Measurements from ENCODE around the gene ZNF423. TPM values are rescaled to one million over a fixed set of nuclear protein-coding genes. Genes with fewer than 3 reads are reported as not detected.

Gene ZNF423
- total RNA-seq, 1 experiment from 2014 or later: 11.1 TPM

DNA sequence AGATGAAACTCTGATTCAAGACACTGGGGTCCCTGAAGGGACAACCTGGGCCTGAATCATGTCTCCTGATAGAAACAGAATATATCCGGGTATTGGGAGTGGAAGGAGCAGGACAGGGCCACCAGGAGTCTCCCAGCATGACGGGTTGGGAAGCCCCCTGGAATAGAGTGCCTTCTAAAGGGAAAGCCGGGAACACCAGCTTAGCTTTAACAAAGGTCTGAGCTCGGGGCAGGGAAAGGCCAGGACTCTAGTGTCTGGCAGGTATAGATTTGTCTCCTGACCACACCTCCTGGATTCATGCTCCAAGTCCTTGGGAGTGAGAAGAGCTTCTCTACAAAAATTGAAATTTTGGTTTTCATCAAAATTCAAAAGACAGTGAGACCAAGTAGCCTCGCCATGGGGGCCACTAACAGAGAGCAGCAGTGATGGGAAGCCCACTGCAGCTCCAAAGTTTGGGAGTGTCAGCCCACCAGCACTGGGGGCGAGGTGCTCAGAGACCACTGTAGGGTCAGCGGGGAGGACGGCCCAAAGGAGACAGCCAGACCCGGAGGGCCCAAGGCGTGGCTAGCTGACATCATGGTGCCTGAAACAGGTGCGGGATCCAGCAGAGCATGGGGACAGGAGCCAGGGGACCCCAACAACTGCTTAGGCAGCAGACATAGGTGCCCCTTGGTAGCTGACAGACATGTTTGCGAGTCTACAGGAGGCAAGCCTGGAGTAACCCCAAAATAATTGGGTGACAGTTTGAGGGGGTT is 401.3 kb downstream of the ZNF423 start:
- no peak for DNase-seq (ENCODE audit: low spot score)
- no peak for TF ChIP-seq EZH2 (IDR thresholded peaks at IDR 0.05; ENCODE audit: borderline replicate concordance, low read depth, low read length, poor library complexity, severe bottlenecking)
- TF ChIP-seq, protein P1, sequence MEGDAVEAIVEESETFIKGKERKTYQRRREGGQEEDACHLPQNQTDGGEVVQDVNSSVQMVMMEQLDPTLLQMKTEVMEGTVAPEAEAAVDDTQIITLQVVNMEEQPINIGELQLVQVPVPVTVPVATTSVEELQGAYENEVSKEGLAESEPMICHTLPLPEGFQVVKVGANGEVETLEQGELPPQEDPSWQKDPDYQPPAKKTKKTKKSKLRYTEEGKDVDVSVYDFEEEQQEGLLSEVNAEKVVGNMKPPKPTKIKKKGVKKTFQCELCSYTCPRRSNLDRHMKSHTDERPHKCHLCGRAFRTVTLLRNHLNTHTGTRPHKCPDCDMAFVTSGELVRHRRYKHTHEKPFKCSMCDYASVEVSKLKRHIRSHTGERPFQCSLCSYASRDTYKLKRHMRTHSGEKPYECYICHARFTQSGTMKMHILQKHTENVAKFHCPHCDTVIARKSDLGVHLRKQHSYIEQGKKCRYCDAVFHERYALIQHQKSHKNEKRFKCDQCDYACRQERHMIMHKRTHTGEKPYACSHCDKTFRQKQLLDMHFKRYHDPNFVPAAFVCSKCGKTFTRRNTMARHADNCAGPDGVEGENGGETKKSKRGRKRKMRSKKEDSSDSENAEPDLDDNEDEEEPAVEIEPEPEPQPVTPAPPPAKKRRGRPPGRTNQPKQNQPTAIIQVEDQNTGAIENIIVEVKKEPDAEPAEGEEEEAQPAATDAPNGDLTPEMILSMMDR (conservative IDR thresholded peaks at IDR 0.05; ENCODE audit: low read depth, low read length): no peak
- Histone ChIP-seq H3K27me3 (replicated peaks; ENCODE audit: insufficient read depth, low read depth, low read length, poor library complexity) (no peaks in the 10 kb centered on the region), H3K9me3 (ENCODE audit: low read depth, low read length, poor library complexity, severe bottlenecking) (no peaks in the 10 kb centered on the region), H3K36me3 (ENCODE audit: insufficient read depth, low read length, poor library complexity, severe bottlenecking) (no peaks in the 10 kb centered on the region), H3K4me1 (ENCODE audit: insufficient read depth, low read length, poor library complexity, severe bottlenecking) (no peaks in the 10 kb centered on the region), H3K27ac (ENCODE audit: low read depth, low read length, poor library complexity, severe bottlenecking) (no peak overlapping the region), H3K4me3 (ENCODE audit: low read depth, low read length, poor library complexity, severe bottlenecking) (no peak overlapping the region)
- no TSS peak for BruUV-seq (replicated peaks)
- POLR2A ChIA-PET (ENCODE audit: low non-redundant PET): no interaction called here
- intact Hi-C loops (cut with micrococcal nuclease; ENCODE audit: unreplicated experiment): no loop called here
- CTCF ChIA-PET: no interaction called here

DNA sequence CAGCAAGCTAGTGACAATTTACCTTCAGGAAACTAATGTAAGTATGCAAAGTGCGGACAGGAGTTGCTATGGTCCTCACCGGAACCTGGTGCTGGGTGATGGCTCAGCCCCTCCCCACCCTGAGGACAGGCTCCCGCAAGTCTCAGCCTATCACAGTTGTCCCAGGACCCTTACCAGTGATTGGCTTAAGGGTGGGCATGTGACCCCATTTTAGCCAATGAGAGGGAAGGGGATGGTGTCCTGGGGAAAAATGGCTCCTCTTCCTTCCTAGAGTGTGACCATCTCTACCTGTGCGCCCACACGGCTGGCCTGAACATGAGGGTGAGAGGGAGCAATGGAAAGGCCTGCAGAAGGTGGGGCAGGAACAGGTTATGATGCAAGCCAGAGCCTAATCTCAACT is 401.9 kb downstream of the ZNF423 start:
- intact Hi-C loops (cut with micrococcal nuclease; ENCODE audit: unreplicated experiment): no loop called here
- DNase-seq (ENCODE audit: low spot score): no peak
- no TSS peak for BruUV-seq (replicated peaks)
- no peaks in the 10 kb centered on the region for H3K9me3 ChIP-seq (ENCODE audit: low read depth, low read length, poor library complexity, severe bottlenecking)
- no peak overlapping the region for H3K27ac ChIP-seq (ENCODE audit: low read depth, low read length, poor library complexity, severe bottlenecking)
- POLR2A ChIA-PET (ENCODE audit: low non-redundant PET): no interaction called here
- H3K4me3 ChIP-seq (ENCODE audit: low read depth, low read length, poor library complexity, severe bottlenecking): no peak overlapping the region
- H3K27me3 ChIP-seq (replicated peaks; ENCODE audit: insufficient read depth, low read depth, low read length, poor library complexity): no peaks in the 10 kb centered on the region
- no peaks in the 10 kb centered on the region for H3K4me1 ChIP-seq (ENCODE audit: insufficient read depth, low read length, poor library complexity, severe bottlenecking)
- CTCF ChIA-PET: no interaction called here
- H3K36me3 ChIP-seq (ENCODE audit: insufficient read depth, low read length, poor library complexity, severe bottlenecking): no peaks in the 10 kb centered on the region
- TF ChIP-seq, protein P1 (conservative IDR thresholded peaks at IDR 0.05; ENCODE audit: low read depth, low read length): no peak
- no peak for TF ChIP-seq EZH2 (IDR thresholded peaks at IDR 0.05; ENCODE audit: borderline replicate concordance, low read depth, low read length, poor library complexity, severe bottlenecking)

DNA sequence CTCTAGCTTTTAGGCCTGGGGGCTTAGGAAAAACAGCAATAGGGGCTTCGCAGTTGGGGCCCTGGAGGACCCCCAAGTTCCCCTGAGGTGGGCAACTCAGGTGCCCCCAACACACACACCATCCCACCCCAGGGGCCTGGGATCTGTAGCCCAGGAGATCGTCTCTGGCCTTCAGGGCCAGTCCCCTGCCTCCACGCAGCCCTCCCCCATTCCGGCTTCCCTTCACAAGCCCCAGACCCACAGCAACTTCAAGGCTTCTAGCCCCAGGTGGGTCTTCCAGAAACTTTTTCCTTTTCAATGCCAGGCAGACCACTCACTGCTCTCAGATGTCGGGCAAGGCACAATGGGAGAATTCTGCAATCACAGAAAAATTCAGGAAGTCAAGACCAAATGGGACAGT is 402.9 kb downstream of the ZNF423 start:
- no peaks in the 10 kb centered on the region for H3K4me1 ChIP-seq (ENCODE audit: insufficient read depth, low read length, poor library complexity, severe bottlenecking)
- H3K27ac ChIP-seq (ENCODE audit: low read depth, low read length, poor library complexity, severe bottlenecking): no peak overlapping the region
- ChIA-PET POLR2A (ENCODE audit: low non-redundant PET) (no interaction called here), CTCF (no interaction called here)
- intact Hi-C loops (cut with micrococcal nuclease; ENCODE audit: unreplicated experiment): no loop called here
- TF ChIP-seq, protein P1 (conservative IDR thresholded peaks at IDR 0.05; ENCODE audit: low read depth, low read length): no peak
- no peak for TF ChIP-seq EZH2 (IDR thresholded peaks at IDR 0.05; ENCODE audit: borderline replicate concordance, low read depth, low read length, poor library complexity, severe bottlenecking)
- H3K9me3 ChIP-seq (ENCODE audit: low read depth, low read length, poor library complexity, severe bottlenecking): no peaks in the 10 kb centered on the region
- H3K36me3 ChIP-seq (ENCODE audit: insufficient read depth, low read length, poor library complexity, severe bottlenecking): no peaks in the 10 kb centered on the region
- DNase-seq (ENCODE audit: low spot score): no peak
- no peak overlapping the region for H3K4me3 ChIP-seq (ENCODE audit: low read depth, low read length, poor library complexity, severe bottlenecking)
- no peaks in the 10 kb centered on the region for H3K27me3 ChIP-seq (replicated peaks; ENCODE audit: insufficient read depth, low read depth, low read length, poor library complexity)
- no TSS peak for BruUV-seq (replicated peaks)
